ENCODE results near the gene RPL22. TPM values are rescaled to one million over a fixed set of nuclear protein-coding genes. Genes with fewer than 3 reads are reported as not detected.

RPL22 gene
- total RNA-seq, 1 donor from 2014 or later: 153 TPM

DNA sequence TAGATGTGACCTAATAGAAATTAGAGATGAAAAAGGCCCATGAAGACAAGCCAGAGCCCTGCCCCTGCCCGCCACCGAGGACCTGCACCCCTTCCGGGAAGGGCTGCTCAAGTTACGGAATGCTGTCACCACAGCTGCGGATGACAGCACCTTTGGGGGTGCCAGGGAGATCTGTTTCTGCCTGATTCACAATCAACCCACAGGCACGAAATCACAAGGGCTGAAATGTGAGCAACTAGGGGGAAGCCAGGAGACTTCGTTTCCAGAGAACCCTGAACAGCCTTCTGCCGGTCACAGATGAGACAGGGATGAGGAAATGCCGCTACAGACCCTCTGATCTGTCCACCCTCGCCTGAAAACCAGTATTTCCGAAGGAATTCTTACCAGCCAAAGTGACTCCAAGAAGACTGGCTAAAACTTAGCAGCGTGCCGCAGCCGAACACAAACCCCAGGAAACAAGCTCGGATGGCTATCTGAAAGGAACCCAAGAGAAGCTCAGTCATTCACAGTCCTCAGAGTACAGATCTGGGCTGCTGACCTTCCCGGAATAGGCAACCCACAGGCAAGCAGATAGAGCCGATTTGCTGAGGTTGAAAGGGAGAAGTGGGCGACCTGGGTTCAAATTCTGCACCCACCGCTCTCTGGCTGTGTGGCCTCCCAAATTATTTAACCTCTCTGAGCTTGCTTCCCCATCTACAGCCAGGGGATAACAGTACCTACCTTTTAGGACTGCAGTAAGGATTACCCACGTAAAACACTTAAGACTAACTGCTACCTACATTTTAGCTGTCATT lies 35.3 kb upstream of the RPL22 start:
- FAIRE-seq (no peak), DNase-seq (ENCODE audit: low read depth) (peak; percentile 38)
- H3K36me3 ChIP-seq (ENCODE audit: control insufficient read depth, insufficient read depth, low read length): peaks cover 8% of the 10 kb centered on the region
- H3K27me3 ChIP-seq (ENCODE audit: control insufficient read depth, insufficient read depth, low read length): no peaks in the 10 kb centered on the region
- TF ChIP-seq CTCF (IDR thresholded peaks at IDR 0.05; ENCODE audit: insufficient read depth, low read length, severe bottlenecking): no peak
- peak overlapping the region; percentile 74 for H3K4me3 ChIP-seq (ENCODE audit: low read depth, low read length)

DNA sequence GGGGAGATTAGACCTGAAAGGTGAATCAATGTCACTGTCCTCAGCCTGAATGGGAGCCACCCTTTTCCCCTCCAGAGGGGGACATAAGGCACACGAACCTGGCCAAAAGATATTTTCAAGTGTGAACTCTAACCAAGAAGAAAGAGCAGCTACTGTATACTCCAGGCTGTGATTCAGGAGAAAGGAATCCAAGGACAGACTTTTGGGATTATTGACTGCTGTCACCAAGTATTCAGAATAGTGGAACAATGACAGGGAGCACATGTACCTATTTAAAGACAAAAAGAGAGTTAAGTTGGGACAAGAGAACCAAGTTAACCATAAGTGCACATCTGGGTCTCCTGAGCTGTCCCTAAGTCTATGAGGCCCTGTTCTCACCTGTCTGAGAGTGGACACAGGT lies 34.0 kb upstream of the RPL22 start:
- FAIRE-seq (no peak), DNase-seq (ENCODE audit: low read depth) (no peak)
- Histone ChIP-seq H3K4me3 (ENCODE audit: low read depth, low read length) (no peak overlapping the region), H3K36me3 (ENCODE audit: control insufficient read depth, insufficient read depth, low read length) (peaks cover 8% of the 10 kb centered on the region), H3K27me3 (ENCODE audit: control insufficient read depth, insufficient read depth, low read length) (no peaks in the 10 kb centered on the region)
- no peak for TF ChIP-seq CTCF (IDR thresholded peaks at IDR 0.05; ENCODE audit: insufficient read depth, low read length, severe bottlenecking)

DNA sequence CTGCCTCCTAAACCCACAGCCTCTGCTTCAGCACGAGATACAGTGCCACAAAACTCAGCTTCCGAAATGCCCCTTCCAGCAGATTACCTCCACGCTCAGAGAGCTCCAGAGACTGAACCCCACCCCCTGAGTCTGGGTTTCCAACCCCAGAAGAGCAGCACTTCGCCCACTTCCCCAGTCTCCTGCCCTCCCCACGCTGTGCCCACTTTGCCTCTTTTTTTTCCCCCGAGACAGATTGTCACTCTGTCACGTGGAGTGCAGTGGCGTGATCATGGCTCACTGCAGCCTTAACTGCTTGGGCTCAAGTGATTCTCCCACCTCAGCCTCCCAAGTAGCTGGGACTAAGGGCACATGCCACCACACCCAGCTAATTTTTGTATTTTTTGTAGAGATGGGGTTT lies 26.3 kb upstream of the RPL22 start:
- TF ChIP-seq CTCF (IDR thresholded peaks at IDR 0.05; ENCODE audit: insufficient read depth, low read length, severe bottlenecking): no peak
- Histone ChIP-seq H3K4me3 (ENCODE audit: low read depth, low read length) (no peak overlapping the region), H3K36me3 (ENCODE audit: control insufficient read depth, insufficient read depth, low read length) (peaks cover 13% of the 10 kb centered on the region), H3K27me3 (ENCODE audit: control insufficient read depth, insufficient read depth, low read length) (no peaks in the 10 kb centered on the region)
- FAIRE-seq (no peak), DNase-seq (ENCODE audit: low read depth) (no peak)

DNA sequence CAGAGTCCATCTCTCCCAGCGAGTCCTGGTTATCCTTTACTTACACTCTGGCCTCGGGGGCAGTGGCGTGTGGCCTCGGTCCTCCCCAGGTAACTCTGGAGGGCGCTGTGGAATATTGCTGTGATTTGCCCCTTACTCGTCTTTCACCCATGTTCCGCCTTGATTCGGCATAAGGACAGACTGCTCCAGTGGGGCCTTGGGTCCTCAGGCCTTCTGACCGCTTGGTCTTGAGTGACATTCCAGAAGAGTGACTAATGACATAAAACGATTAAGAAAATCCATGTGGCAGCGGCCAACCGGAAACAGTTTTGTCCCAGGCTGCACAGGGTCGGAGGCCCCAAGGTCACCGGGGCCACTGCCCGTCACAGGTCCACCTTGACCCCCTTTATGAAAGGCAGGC lies 25.3 kb upstream of the RPL22 start:
- H3K27me3 ChIP-seq (ENCODE audit: control insufficient read depth, insufficient read depth, low read length): no peaks in the 10 kb centered on the region
- FAIRE-seq (no peak), DNase-seq (ENCODE audit: low read depth) (no peak)
- H3K4me3 ChIP-seq (ENCODE audit: low read depth, low read length): no peak overlapping the region
- no peak for TF ChIP-seq CTCF (IDR thresholded peaks at IDR 0.05; ENCODE audit: insufficient read depth, low read length, severe bottlenecking)
- peaks cover 13% of the 10 kb centered on the region for H3K36me3 ChIP-seq (ENCODE audit: control insufficient read depth, insufficient read depth, low read length)

DNA sequence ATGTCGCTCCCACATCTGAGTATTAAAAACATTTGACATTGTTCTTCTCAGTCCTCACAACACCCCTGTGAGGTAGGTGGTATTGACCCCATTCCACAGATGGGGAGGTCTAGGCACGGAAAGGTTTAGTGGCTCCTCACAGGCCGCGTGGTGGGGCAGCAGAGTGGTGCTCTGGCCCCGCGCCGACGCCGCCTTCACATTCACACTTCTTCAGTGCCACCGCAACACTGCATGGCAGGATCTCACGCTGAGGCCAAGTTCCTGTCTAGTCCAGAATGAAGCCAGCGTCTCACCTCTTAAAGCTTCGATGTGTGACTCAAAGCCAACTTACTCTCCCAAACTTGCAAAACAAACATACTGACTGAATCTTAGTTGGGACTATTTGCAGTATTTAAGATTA lies 24.2 kb upstream of the RPL22 start:
- no peak for TF ChIP-seq CTCF (IDR thresholded peaks at IDR 0.05; ENCODE audit: insufficient read depth, low read length, severe bottlenecking)
- no peak for FAIRE-seq
- DNase-seq (ENCODE audit: low read depth): no peak
- Histone ChIP-seq H3K27me3 (ENCODE audit: control insufficient read depth, insufficient read depth, low read length) (no peaks in the 10 kb centered on the region), H3K4me3 (ENCODE audit: low read depth, low read length) (no peak overlapping the region), H3K36me3 (ENCODE audit: control insufficient read depth, insufficient read depth, low read length) (peaks cover 13% of the 10 kb centered on the region)

DNA sequence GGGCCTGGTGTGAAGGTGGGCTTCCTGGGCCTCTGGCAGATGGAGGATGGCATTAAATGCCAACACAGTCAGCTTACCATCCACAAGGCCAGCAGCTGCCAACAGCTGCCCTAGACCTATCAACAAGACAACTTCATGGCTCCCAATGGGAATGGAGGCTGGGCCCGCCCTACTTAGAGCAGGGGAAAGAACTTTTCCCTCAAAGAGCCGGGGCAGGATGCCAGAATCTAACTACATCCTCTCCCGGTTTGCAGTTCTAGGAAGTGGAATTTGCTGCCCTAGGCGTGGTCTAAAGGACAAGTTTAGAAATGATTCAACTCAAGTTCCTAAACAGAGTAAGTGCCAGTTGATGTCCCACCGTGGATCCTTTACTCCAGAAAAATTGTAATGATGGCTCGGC lies 23.2 kb upstream of the RPL22 start:
- Histone ChIP-seq H3K36me3 (ENCODE audit: control insufficient read depth, insufficient read depth, low read length) (peaks cover 13% of the 10 kb centered on the region), H3K27me3 (ENCODE audit: control insufficient read depth, insufficient read depth, low read length) (no peaks in the 10 kb centered on the region), H3K4me3 (ENCODE audit: low read depth, low read length) (no peak overlapping the region)
- DNase-seq (ENCODE audit: low read depth): no peak
- no peak for FAIRE-seq
- TF ChIP-seq CTCF (IDR thresholded peaks at IDR 0.05; ENCODE audit: insufficient read depth, low read length, severe bottlenecking): no peak
